ENCODE results near the gene UGT1A10.
A peak's percentile ranks its signal among the peaks of the same experiment; 100 is the strongest.

The UGT1A10 gene

GRCh38 chr2:233811087-233811486 is 174.8 kb downstream of the UGT1A10 start:
- peak; percentile 3 for DNase-seq

- no peak for DNase-seq
Measured at GRCh38 chr2:233811732-233812131, 175.5 kb downstream of the UGT1A10 start.

- no peak for DNase-seq
Measured at GRCh38 chr2:233813236-233814055, 177.2 kb downstream of the UGT1A10 start.

- no peak for DNase-seq
Measured at GRCh38 chr2:233814056-233814835, 178.0 kb downstream of the UGT1A10 start.

GRCh38 chr2:233815861-233816260 is 179.6 kb downstream of the UGT1A10 start:
- DNase-seq: no peak

GRCh38 chr2:233816334-233816733 is 180.1 kb downstream of the UGT1A10 start:
- no peak for DNase-seq

- no peak for DNase-seq
Measured at GRCh38 chr2:233816771-233817170, 180.5 kb downstream of the UGT1A10 start.

GRCh38 chr2:233817361-233817911 is 181.2 kb downstream of the UGT1A10 start:
- DNase-seq: no peak

- DNase-seq: no peak
Measured at GRCh38 chr2:233817995-233818638, 181.9 kb downstream of the UGT1A10 start.

- no peak for DNase-seq
Measured at GRCh38 chr2:233818639-233819621, 182.7 kb downstream of the UGT1A10 start.

- no peak for DNase-seq
Measured at GRCh38 chr2:233819884-233820773, 183.9 kb downstream of the UGT1A10 start.

GRCh38 chr2:233820774-233821105 is 184.5 kb downstream of the UGT1A10 start:
- DNase-seq: peak; percentile 3

GRCh38 chr2:233821196-233821595 is 184.9 kb downstream of the UGT1A10 start:
- peak; percentile 2 for DNase-seq

- peak; percentile 5 for DNase-seq
Measured at GRCh38 chr2:233821709-233822100, 185.5 kb downstream of the UGT1A10 start.

GRCh38 chr2:233822101-233822771 is 186.0 kb downstream of the UGT1A10 start:
- peak; percentile 4 for DNase-seq

Measured in femur (tissue), 1 donor.